ENCODE results near the gene SOX9.
A peak's percentile ranks its signal among the peaks of the same experiment; 100 is the strongest.

Gene SOX9

DNA sequence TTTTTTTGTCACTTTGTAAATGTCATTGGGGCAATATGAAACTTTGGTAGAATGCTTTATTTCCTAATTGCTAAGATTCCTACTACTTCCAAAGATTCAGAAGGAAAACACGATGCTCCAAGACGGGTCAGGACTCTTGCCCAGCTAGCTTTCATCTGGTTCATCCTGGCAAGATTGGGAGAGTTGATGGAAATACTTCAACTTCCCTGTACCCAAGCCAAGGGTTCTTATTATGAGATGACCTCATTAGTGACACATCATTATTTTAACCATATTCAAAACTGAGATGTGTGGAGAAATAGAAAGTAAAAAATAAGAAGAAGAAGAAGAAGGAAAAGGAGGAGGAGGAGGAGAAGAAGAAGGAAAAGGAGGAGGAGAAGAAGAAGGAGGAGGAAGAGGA, 25.6 kb downstream of the SOX9 start:
- no peak for ATAC-seq
- TF ChIP-seq ZFP30 (CRISPR knock-in tag; IDR thresholded peaks at IDR 0.05) (no peak), ARNTL (CRISPR knock-in tag; IDR thresholded peaks at IDR 0.05; ENCODE audit: borderline replicate concordance, low read depth) (no peak), TCF4 (CRISPR knock-in tag; IDR thresholded peaks at IDR 0.05; ENCODE audit: borderline replicate concordance) (no peak), TOX (CRISPR knock-in tag; IDR thresholded peaks at IDR 0.05; ENCODE audit: borderline replicate concordance) (no peak), ZC3H10 (CRISPR knock-in tag; IDR thresholded peaks at IDR 0.05) (no peak), RARB (CRISPR knock-in tag; IDR thresholded peaks at IDR 0.05) (no peak), ZFP3 (CRISPR knock-in tag; IDR thresholded peaks at IDR 0.05) (no peak), BACH2 (CRISPR knock-in tag; IDR thresholded peaks at IDR 0.05; ENCODE audit: borderline replicate concordance) (no peak), CREB5 (CRISPR knock-in tag; IDR thresholded peaks at IDR 0.05; ENCODE audit: low read depth) (no peak), ZNF8 (CRISPR knock-in tag; IDR thresholded peaks at IDR 0.05) (no peak), GLIS3 (CRISPR knock-in tag; IDR thresholded peaks at IDR 0.05) (no peak), CSRNP3 (CRISPR knock-in tag; IDR thresholded peaks at IDR 0.05) (no peak), CSDC2 (CRISPR knock-in tag; IDR thresholded peaks at IDR 0.05) (no peak), SNAI2 (CRISPR knock-in tag; IDR thresholded peaks at IDR 0.05) (no peak), POU6F1 (CRISPR knock-in tag; IDR thresholded peaks at IDR 0.05; ENCODE audit: borderline replicate concordance, low read depth) (no peak), ESRRG (CRISPR knock-in tag; IDR thresholded peaks at IDR 0.05) (no peak)
- TF ChIP-seq, protein P1, sequence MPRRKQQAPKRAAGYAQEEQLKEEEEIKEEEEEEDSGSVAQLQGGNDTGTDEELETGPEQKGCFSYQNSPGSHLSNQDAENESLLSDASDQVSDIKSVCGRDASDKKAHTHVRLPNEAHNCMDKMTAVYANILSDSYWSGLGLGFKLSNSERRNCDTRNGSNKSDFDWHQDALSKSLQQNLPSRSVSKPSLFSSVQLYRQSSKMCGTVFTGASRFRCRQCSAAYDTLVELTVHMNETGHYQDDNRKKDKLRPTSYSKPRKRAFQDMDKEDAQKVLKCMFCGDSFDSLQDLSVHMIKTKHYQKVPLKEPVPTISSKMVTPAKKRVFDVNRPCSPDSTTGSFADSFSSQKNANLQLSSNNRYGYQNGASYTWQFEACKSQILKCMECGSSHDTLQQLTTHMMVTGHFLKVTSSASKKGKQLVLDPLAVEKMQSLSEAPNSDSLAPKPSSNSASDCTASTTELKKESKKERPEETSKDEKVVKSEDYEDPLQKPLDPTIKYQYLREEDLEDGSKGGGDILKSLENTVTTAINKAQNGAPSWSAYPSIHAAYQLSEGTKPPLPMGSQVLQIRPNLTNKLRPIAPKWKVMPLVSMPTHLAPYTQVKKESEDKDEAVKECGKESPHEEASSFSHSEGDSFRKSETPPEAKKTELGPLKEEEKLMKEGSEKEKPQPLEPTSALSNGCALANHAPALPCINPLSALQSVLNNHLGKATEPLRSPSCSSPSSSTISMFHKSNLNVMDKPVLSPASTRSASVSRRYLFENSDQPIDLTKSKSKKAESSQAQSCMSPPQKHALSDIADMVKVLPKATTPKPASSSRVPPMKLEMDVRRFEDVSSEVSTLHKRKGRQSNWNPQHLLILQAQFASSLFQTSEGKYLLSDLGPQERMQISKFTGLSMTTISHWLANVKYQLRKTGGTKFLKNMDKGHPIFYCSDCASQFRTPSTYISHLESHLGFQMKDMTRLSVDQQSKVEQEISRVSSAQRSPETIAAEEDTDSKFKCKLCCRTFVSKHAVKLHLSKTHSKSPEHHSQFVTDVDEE (CRISPR knock-in tag; IDR thresholded peaks at IDR 0.05) = no peak
- TF ChIP-seq, protein P2, sequence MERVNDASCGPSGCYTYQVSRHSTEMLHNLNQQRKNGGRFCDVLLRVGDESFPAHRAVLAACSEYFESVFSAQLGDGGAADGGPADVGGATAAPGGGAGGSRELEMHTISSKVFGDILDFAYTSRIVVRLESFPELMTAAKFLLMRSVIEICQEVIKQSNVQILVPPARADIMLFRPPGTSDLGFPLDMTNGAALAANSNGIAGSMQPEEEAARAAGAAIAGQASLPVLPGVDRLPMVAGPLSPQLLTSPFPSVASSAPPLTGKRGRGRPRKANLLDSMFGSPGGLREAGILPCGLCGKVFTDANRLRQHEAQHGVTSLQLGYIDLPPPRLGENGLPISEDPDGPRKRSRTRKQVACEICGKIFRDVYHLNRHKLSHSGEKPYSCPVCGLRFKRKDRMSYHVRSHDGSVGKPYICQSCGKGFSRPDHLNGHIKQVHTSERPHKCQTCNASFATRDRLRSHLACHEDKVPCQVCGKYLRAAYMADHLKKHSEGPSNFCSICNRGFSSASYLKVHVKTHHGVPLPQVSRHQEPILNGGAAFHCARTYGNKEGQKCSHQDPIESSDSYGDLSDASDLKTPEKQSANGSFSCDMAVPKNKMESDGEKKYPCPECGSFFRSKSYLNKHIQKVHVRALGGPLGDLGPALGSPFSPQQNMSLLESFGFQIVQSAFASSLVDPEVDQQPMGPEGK (CRISPR knock-in tag; IDR thresholded peaks at IDR 0.05; ENCODE audit: borderline replicate concordance) = no peak

- peak; percentile 10; the same call in 2 of the 3 replicates for ATAC-seq
- TF ChIP-seq, protein P2 (CRISPR knock-in tag; IDR thresholded peaks at IDR 0.05; ENCODE audit: borderline replicate concordance) = no peak
- no peak for TF ChIP-seq CSDC2 (CRISPR knock-in tag; IDR thresholded peaks at IDR 0.05)
- TF ChIP-seq ISL1 (CRISPR knock-in tag; IDR thresholded peaks at IDR 0.05) = no peak
- TF ChIP-seq POU6F1 (CRISPR knock-in tag; IDR thresholded peaks at IDR 0.05; ENCODE audit: borderline replicate concordance, low read depth) = no peak
- TF ChIP-seq ESRRG (CRISPR knock-in tag; IDR thresholded peaks at IDR 0.05) = no peak
- TF ChIP-seq PPARA (CRISPR knock-in tag; IDR thresholded peaks at IDR 0.05; ENCODE audit: borderline replicate concordance) = no peak
- no peak for TF ChIP-seq RARB (CRISPR knock-in tag; IDR thresholded peaks at IDR 0.05)
- no peak for TF ChIP-seq BACH2 (CRISPR knock-in tag; IDR thresholded peaks at IDR 0.05; ENCODE audit: borderline replicate concordance)
- TF ChIP-seq, protein P1 (CRISPR knock-in tag; IDR thresholded peaks at IDR 0.05) = no peak
- no peak for TF ChIP-seq GLIS3 (CRISPR knock-in tag; IDR thresholded peaks at IDR 0.05)
Measured at GRCh38 chr17:72150632-72151460, 30.0 kb downstream of the SOX9 start.

Measured in SK-N-SH treated with all-trans-retinoic acid at 6 μM for 48 hours (cell line).